Globus pallidus (tissue), 1 donor: ENCODE results near the gene NEK3.
"Not testable (repeated sequence)": the region's sequence is repeated elsewhere in the genome, so short reads cannot be mapped to it uniquely, and the experiment has no call there.

Source experiments
- DNase-seq: peaks from one replicate; pipeline ENCODE4 v3.0.0-alpha.2; 2015; ENCODE audit warnings: low spot score

The NEK3 gene

DNA sequence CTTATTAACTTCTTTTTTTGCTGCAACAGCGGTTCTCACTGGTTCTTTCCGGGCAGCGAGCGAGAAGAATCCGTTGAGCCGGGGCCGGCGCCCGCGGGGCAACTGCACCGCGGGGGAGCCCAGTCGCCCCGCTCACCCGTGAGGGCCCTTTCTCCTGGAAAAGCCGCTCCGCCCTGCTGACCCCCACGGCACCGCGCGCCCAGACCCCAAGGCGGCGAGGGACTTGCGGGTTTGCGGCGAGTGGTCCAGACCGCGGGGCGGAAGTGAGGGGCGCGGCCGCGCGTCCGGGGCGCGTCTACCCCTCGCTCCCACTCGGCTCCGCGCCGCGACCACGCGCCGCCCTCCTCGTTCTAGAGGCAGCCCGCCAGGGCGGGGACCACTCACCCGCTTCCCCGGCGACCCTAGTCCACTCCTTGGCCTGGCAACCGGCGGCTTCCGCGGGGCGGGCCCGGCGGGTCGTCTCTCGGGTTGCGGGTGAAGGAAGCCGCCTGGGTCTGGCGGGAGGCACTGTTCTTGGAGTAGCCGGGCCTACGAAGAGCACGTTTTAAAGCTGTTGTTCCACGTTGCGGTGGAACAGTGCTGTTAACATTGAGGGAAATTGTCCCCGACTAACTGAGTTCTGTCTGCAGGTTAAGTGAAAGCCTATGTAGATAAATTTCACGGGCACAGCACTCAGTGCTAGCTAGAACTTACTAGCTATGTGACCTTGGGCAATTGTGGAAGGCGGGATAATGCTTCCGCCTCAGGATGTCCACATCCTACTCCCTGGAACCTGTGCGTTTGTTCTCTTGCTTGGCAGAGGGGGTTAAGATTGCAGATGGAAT lies at the start of gene NEK3:
TSS of gene NEK3 (minus strand) at position 439 of the 824 bp plus-strand sequence. CDS start 3,406 bp downstream, outside the sequence.
- peak; percentile 73 for DNase-seq

- not testable (repeated sequence) for DNase-seq
Observed at GRCh38 chr13:52208384-52208783, 49.0 kb upstream of the NEK3 start.

DNA sequence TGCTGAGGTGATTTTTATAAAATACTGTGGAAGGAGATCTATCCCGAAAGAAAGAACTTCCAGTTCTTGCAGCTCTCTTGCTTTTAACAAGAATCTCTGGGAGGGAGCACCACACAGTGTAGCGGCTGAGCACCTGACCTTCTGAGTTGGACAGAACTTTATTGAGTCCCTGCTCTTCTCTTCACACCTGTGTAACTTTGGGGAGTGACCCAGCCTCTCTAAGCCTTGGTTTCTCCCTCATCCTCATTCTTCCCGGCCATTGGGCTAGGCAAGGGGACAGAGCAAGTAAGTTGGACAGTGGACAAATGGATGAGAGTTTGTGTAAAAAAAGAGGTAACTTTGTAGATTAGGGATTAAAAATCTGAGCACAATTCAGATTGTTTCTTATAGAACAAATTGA lies 48.5 kb upstream of the NEK3 start:
- not testable (repeated sequence) for DNase-seq

DNA sequence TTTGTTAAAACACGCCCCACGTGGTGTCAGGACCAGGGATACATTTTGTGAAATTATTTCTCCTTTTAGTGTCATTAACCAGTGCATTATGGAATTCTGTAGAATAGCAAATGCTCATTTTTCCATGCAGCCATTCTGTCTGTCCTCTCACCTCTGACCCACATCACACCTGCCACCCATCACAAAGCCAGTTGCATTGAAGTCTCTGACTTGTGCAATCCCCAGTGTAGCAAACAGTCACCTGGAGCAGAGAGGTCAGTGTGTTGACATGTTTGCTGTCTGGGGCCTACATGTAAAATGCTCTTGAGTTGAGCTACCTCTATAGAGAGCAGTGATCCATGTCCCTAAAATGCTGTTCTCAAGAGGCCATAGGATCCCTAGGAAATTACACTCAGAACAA lies 47.9 kb upstream of the NEK3 start:
- DNase-seq, result not testable (repeated sequence)

DNA sequence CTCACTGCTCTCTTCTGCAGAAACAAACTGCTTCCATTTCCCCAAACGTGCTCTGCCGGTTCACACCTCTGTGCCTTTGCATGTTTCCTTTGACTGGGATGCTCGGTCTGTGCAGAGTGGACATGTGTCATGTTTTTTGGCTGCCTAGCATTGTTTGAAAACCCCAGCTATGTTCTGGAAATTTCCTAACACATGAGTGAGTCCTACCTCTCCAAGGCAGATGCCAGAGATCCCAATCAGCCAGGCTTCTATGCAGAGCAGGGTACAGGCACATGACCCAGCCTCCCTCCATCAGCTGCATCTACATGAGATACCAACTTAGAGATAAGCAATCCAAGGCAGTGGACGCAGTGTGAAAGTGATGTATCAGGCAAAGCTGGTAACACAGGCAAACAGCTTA lies 45.1 kb upstream of the NEK3 start:
- DNase-seq, result not testable (repeated sequence)

DNA sequence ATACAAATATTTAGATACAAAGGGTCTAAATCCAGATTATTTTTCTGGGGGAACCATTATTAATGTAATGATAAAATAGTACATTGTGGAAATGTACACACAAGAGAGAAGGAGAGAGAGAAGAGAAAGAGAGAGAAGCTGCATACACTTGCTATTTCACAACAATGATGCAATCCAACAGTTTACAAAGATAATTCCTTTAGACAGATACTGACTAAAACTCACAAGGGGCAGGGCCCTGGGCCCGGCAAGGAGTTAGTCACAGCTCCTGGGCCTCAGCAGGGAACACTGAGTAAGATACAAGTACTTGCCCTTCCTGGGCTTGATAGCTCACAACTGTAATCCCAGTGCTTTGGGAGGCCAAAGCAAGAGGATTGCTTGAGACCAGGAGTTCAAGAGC lies 44.5 kb upstream of the NEK3 start:
- DNase-seq, result not testable (repeated sequence)

- DNase-seq, result not testable (repeated sequence)
Observed at GRCh38 chr13:52202506-52202905, 43.1 kb upstream of the NEK3 start.

DNA sequence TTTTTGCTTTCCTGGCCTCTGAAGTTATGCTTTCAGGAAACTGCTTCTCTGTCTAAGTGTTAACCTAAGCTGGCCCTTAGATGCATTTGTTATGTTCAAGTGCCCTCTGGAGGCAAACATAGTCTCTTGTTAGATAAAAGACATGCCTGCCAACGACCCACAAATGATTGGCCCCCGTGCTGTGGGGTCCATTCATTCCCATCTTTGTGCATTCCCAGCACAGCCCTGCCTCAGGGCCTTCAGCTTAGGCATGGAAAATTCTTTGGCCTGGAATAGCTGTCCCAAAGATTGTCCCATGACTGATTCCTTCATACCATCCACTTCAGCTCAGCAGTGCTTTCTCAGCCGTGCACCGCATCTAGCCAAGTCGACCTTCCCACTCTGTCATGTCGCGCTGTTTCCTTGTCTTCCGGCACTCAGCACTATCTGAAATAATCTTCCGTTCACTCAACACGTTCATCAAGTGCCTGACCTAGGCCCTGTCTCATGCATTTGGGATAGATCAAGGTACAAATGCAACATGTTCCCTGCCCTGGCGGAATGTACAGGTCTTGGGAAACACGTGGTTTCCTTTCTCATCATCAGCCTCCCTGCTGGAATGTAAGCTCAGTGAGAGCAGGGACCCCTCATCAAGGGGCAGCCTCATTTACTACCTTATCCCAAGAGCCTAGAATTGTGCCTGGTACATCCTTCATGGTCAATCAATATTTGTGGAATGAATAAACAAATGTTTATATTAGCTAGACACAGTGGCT lies 42.2 kb upstream of the NEK3 start:
- DNase-seq, result peak; percentile 78

DNA sequence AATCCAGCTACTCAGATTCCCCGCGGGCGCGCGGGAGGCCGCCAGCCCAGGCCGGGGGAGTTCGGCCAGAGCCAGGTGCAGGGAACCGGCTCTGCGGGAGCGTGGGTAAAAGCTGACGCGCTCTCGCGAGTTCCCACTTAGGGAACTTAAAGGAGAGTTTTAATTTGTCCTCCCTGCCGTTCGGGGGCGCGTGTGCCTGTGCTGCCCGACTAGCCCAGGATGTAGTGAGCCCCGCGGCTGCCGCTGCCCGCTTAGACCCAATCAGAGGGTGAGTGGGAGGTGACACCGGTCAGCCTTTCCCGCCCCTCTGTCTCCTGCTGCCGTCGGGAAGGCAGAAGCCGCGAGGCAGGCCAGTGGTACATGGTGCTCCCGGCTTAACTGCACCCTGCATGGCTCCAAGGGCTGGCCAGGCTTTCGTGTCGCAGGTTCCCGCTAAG lies 36.0 kb upstream of the NEK3 start:
- DNase-seq, result peak; percentile 54

DNA sequence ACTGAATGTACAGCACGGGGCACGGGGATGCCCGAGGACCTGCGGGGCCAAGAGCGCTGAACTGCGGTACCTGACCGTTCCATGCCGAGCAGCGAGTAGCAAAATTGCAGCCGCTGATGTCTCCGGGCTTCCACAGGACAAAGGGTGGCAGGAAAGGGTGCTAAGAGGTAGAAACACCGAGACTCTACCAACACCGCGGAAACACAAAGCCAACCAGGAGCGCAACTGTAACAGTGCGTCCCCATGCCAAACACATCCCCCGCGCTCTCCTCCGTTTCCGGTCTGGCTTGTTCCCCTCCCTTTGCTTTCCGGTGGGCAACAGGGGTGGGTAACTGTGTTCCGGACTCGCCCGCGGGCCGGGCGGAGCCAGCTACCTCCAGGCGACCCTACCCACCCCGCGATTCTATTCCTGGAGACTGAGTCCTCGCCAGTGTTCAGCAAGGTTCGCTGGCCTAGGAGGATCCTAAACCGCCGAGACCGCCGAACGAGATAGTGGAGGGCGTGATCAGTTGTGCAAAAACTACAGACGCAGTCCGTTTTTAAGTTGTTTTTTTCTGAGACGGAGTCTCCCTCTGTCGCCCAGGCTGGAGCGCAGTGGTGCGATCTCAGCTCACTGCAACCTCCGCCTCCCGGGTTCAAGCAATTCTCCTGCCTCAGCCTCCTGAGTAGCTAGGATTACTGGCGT lies 34.9 kb upstream of the NEK3 start:
- DNase-seq, result peak; percentile 89

GRCh38 chr13:52193587-52194183 lies 34.3 kb upstream of the NEK3 start:
- peak; percentile 49 for DNase-seq

- DNase-seq, result not testable (repeated sequence)
Observed at GRCh38 chr13:52187424-52188187, 28.2 kb upstream of the NEK3 start.

DNA sequence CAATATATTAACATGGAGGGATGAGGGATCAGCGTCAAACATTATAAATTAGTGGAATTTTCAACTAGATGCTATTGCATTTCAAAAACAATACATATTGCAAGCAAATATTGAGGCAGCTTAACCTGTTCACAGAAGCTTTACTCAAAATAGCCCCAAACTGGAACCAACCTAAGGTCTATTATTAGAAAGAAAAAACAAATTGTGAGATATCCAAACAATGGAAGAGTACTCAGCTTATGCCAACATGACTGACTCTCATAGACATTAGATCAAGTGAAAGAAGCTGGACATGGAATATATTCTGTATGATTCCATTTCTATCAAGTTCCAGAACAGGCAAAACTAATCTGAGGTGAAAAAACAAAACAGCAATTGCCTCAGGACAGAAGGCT lies 27.6 kb upstream of the NEK3 start:
- DNase-seq, result no peak

- not testable (repeated sequence) for DNase-seq
Observed at GRCh38 chr13:52181316-52181954, 22.0 kb upstream of the NEK3 start.

GRCh38 chr13:52179925-52180324 lies 20.5 kb upstream of the NEK3 start:
- DNase-seq, result no peak

DNA sequence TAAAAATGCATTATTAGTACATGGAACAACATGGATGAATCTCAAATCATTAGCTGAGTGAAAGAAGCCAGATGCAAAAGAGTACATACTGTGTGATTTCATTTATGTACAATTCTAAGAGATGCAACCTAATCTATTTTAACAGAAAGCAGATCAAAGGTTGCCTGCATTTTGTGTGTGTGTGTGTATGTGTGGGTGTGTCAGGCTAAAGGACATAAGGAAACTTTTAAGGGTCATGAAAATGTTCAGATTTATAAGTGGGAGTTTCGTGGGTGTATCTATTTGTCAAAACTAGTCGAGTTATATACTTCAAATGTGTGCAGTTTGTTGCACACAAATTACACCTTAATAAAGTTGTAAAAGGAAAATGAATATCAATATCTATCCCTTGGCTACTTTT lies 17.9 kb upstream of the NEK3 start:
- no peak for DNase-seq

DNA sequence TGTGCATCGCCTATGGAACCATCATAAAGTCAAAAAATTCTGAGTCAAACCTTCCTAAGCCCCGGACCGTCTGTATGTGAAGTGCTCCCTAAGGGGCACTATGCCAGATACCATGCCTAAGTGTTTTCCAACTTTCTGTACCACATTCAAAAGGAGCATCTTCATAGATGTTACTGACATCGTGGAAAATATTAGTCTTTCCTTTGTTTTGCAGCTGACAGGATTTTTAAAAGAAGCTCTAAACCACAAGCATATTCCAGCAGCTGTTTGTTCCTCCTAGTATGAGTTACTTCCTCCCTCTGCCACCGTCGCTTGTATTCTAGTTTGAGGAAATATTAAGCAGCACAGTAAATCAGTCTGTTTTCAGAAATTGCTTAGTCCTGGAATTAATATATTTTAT lies 14.6 kb upstream of the NEK3 start:
- not testable (repeated sequence) for DNase-seq

DNA sequence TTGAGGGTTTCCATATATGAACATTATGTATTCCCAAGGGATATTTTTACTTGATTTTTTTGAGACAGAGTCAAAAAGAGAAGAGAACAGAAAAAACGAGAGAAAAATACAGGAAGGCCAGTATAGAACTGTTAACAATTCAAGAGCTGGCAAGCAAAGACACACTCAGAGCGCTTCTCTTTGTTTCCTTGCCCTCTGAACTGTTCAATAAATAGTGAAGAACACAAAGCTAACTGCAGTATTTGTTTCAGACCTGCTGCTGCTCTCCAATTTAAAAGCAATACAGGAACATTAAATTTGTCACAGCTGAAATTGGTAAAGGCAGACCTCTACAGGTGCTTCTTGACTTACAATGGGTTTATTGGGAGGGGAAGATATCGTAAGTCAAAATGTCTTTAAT lies 14.0 kb upstream of the NEK3 start:
- no peak for DNase-seq

DNA sequence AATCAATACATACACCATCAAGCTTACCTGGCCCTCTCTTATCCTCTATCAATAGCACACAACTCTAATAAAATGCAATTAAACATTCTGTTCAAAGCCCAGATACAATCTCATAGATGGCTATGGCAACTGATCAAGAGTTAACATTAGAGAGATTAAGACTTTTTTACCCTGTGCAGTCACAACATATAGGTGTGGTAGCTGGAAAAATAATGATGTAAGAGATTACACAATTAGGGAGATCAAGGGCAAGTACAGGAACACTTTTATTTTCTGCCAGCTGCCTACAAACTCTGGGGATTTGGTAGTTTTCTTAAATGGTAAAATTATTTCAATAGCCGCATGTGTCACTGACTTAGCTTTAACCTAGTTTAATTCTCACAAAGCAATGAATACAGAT lies 12.3 kb upstream of the NEK3 start:
- DNase-seq, result not testable (repeated sequence)

GRCh38 chr13:52170828-52171391 lies 11.5 kb upstream of the NEK3 start:
- DNase-seq, result peak; percentile 71
